K562 (cell line): ENCODE data around the gene GIT2. TPM values are rescaled to one million over a fixed set of nuclear protein-coding genes. Genes with fewer than 3 reads are reported as not detected.

Source experiments
- AFF4 ChIP-seq: sonication (generic); formaldehyde crosslinking; IDR thresholded peaks from 2 replicates; pipeline ENCODE4 v1.8.0; 2023; ENCODE audit warnings: mild to moderate bottlenecking, missing genetic modification reagents
- E2F8 ChIP-seq: fragments of 450-650 bp; IDR thresholded peaks from 2 replicates; pipeline ENCODE4 v1.7.1; 2018; ENCODE audit warnings: mild to moderate bottlenecking, low read depth; ENCODE audit not compliant: partially characterized antibody
- MAFF ChIP-seq: IDR thresholded peaks from 2 replicates; pipeline ENCODE4 v1.6.1; 2012; ENCODE audit warnings: low read length, improper control_type of control experiment
- MGA ChIP-seq: fragments of 450-650 bp; IDR thresholded peaks from 2 replicates; pipeline ENCODE4 v1.6.1; 2016; ENCODE audit warnings: mild to moderate bottlenecking, moderate library complexity
- MTA1 ChIP-seq: fragments of 450-650 bp; IDR thresholded peaks from 2 replicates; pipeline ENCODE4 v1.6.1; 2017; ENCODE audit warnings: borderline replicate concordance
- MYC ChIP-seq, 2 experiments: fragments of 250-450 bp in 1 of 2; sonication (Bioruptor Pico) in 1 of 2; IDR thresholded peaks; 2 replicates each; pipeline versions ENCODE4 v1.5.1 to v1.6.1; 2012 to 2021; ENCODE audit warnings: low read depth in 2 of 2, borderline replicate concordance in 1 of 2, improper control_type of control experiment in 1 of 2, low read length in 1 of 2, mild to moderate bottlenecking in 1 of 2, moderate library complexity in 1 of 2
- SRSF9 ChIP-seq: fragments of 200-400 bp; formaldehyde crosslinking; IDR thresholded peaks from 2 replicates; pipeline ENCODE4 v1.6.1; 2017; ENCODE audit warnings: low read depth, low read length, borderline replicate concordance
- polyA plus RNA-seq, 8 experiments: library from polyadenylated mRNA; depleted of rRNA in 4 of 8; stranded (reverse) in 5 of 8; unstranded in 3 of 8; fragments of >200 nt; fragmentation: Nextera tagmentation in 2 of 8; fragmentation: Illumina TruSeq in 1 of 8; extraction: Ambion mirVana in 2 of 8; extraction: Trizol in 1 of 8; gene quantifications; 2 replicates each; pipeline versions ENCODE4 v1.2.1 to v1.2.3, GENCODE V29; 2011 to 2014; ENCODE audit warnings: inconsistent platforms in 1 of 8, missing spikeins in 1 of 8
- total RNA-seq, 7 experiments: library from RNA; depleted of rRNA in 6 of 7; stranded (reverse); fragments of >200 nt in 6 of 7; fragmentation: Illumina TruSeq in 2 of 7; extraction: Trizol in 2 of 7; gene quantifications; 2 replicates each; pipeline versions ENCODE4 v1.2.1 to v1.2.3, GENCODE V29; 2011 to 2021; ENCODE audit warnings: low replicate concordance in 1 of 7

GIT2 gene
- total and polyA plus RNA-seq, 9 of the 15 experiments (the other 6 are each of a cell fraction or from before 2014, with no cell fraction given), result 4.0 to 30.4 (median 23.5) TPM

GRCh38 chr12:109996483-109996853, 300 bp upstream of the GIT2 start (continued):
- no peak for TF ChIP-seq E2F8
- no peak for TF ChIP-seq MAFF
- TF ChIP-seq MGA, result peak; percentile 38; the same call in 1 of the 2 replicates
- 0 out of 2 replicates have a peak, but pooled peaks have one; percentile 25 for TF ChIP-seq AFF4
- TF ChIP-seq MYC (IDR thresholded peaks at IDR 0.05; ENCODE audit: low read depth, low read length), result 0 out of 2 replicates have a peak, but pooled peaks have one; percentile 1
- no peak for TF ChIP-seq MYC (CRISPR knock-in tag; IDR thresholded peaks at IDR 0.05; ENCODE audit: borderline replicate concordance, low read depth)
- no peak for TF ChIP-seq SRSF9
- no peak for TF ChIP-seq MTA1
